Stimulated activated CD4-positive, alpha-beta T cell treated with anti-CD3 and anti-CD28 coated beads, Interleukin-4, amount 100 ng/mL, for 1 hour (primary cell): ENCODE results near the gene STK40.
A peak's percentile ranks its signal among the peaks of the same experiment; 100 is the strongest.

Experiments
- DNase-seq: peaks from one replicate; pipeline ENCODE4 v3.0.0-alpha.2; 2020

Gene STK40

DNA sequence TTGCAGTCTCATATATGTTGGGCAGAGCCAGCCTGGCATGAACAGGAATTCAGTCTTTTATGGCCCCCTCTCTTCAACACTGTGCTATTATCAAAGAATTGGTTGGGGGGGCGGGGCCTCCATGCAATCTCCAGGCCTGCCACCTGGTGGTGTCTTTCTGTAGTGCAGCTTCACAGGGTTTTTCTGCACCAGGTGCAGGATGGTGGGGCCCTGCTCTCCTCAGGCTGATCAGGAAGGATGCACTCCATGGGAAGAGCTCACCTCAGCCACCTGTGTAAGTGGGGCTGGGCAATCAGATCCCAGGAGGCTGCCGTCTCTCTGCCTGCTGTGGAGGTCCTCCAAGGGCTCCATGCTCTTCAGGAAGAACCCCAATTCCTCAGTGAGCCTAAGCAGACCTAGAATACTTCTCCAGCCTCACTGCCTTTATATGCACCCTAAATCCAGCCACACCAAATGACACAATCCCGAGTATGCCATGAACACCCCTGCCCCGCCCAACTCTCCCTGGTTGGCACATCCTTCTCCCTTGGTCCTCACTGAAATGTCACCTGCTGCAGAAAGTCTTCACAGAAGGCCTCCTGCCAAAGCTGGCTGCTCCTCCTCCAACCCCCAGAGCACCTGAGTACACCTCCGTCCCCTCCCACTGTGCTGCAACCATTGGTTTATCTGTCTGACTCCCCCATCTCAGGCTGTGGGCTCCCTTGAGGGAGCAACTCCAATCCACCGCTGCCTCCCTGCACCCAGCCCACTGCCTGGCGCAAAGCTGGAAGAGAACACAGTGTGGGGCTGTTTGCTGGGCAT is 16.5 kb downstream of the STK40 start:
- DNase-seq = peak; percentile 84

- no peak for DNase-seq
Measured at GRCh38 chr1:36367798-36368197, 17.9 kb downstream of the STK40 start.

DNA sequence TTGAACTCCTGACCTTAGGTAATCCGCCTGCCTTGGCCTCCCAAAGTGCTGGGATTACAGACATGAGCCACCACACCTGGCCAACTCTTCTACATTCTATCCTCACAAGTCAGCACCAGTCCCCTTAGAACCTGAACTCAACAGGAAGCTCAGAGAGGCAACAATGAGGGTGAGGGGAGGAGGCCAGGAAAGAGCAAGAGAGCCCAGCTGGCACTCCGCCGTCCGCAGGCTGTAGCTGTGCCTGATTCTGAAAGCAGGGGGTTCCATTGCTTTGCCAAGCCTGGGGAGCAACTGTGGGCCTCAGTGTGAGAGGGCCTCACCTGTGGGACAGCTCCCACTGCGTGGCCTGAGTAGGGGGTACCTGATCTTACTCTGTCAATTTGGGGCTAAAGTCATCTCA is 18.7 kb downstream of the STK40 start:
- DNase-seq = no peak

DNA sequence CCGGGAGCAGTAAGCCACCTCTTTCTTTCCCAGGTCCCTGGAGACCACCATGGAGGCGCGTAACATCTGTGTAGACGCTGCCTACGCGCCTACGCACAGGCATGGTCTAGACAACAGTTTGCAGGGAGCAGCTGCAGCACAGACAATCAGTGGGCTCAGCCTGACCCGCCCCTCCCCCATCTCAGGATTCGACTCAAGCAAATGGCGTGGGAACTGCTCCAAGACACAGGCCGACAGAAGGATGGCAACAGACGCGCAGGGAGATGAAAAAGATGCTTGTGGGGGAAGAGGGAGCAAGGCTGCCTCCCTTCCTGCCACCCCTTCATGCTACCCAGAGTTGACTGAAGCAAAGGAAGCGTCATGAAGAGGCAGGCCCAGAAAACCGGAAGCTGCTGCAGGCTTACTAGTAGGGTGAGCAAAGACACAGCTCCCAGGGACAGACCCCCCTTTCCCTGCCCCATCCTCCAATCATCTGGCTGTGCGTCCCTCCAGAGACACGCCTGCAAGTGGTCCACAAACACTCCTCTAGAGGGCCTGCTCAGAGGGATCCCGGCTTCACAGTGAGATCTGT is 19.5 kb downstream of the STK40 start:
- peak; percentile 42 for DNase-seq

GRCh38 chr1:36365381-36365780 is 20.3 kb downstream of the STK40 start:
- DNase-seq = no peak

DNA sequence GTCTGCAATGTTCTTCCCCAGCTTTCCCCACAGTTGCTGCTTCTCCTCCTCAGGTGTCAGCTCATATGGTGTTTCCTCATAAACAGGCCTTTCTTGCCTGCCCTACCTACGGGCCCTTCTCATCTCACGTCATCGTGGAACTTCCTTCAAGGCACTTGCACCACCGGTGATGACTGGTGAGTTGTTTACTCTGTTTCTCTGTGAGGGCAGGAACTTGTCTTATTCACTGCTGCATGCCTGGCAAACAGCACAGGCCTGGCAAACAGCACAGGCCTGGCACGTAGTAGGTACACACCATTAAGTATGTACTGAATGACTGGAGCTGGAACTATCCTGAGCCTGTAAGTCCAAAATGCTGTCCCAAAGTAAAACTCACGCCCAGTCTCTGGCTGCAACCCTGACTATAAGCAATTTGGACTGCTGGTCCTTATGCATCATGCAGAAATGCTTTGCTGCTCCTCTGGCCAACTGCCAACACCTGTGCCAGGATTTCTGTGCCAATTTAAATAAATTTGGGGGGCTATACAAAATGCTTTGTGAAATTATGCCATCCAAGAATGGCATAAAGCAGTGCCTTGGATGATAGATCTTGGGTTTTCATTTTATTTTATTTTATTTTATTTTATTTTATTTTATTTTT is 25.7 kb downstream of the STK40 start:
- DNase-seq = peak; percentile 23

DNA sequence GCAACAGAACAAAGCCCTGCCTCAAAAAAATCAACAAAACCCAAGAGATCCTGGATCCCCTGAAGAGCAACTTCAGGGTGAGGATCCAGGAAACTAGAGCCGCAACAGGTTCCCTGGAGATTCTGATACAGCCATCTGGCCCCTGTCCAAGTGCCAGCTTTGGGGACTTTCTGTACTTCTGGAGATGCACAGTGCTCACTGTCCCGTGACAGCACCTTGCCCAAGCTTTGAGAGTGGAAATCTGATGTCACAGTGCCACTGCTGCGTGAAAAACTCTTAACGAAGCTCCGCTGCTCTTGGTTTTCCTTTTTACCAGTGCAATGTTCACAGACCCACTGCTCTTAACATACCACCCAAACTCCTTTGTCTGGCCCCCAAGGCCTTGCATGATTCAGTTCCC is 26.3 kb downstream of the STK40 start:
- DNase-seq = no peak

DNA sequence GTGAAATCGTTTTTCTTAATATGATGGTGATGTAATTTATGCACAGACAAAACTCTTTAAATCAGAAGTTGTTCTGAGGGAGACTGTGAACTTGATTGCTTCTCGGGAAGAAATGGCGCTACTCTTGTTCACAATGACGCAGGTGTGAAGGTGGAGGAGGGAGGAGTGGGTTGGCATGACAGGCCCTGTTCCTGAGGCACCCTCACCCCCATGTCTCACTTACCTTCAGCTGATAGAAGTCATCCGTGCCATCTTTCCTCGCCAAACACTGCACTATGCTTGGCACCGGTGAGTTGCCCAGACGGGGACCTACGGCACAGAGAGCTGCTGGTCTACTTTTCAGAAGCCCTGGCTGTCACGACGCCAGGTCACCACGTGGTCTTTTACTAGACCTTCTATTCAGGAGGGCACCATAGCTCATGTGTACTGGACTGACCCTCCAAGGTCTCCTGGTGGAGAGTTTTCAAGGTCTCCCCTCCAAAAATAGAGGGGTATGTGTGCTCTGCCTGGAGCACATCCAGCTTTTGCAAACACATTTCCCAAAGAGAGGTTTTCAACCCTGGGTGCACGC is 27.1 kb downstream of the STK40 start:
- DNase-seq = no peak

GRCh38 chr1:36355811-36356210 is 29.9 kb downstream of the STK40 start:
- DNase-seq = no peak

DNA sequence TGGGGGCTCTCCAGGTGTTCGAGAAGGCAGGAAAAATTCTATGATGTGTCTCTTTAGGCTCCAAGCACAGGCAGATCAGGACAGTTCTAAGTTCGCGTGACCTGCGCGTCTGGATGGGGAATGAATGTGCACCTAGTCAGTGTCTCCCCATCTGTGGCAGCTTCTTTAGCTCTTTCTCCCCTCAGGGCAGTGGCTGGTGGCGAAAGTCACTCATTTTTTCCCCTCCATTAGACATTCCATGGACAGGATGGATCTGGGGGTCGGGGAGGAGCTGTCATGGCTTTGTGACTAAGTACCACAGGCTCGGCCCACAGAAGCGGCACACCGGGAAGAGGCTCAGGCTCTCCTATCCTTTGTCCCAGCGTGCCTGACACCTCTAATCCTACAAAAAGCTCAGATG is 31.2 kb downstream of the STK40 start:
- no peak for DNase-seq

DNA sequence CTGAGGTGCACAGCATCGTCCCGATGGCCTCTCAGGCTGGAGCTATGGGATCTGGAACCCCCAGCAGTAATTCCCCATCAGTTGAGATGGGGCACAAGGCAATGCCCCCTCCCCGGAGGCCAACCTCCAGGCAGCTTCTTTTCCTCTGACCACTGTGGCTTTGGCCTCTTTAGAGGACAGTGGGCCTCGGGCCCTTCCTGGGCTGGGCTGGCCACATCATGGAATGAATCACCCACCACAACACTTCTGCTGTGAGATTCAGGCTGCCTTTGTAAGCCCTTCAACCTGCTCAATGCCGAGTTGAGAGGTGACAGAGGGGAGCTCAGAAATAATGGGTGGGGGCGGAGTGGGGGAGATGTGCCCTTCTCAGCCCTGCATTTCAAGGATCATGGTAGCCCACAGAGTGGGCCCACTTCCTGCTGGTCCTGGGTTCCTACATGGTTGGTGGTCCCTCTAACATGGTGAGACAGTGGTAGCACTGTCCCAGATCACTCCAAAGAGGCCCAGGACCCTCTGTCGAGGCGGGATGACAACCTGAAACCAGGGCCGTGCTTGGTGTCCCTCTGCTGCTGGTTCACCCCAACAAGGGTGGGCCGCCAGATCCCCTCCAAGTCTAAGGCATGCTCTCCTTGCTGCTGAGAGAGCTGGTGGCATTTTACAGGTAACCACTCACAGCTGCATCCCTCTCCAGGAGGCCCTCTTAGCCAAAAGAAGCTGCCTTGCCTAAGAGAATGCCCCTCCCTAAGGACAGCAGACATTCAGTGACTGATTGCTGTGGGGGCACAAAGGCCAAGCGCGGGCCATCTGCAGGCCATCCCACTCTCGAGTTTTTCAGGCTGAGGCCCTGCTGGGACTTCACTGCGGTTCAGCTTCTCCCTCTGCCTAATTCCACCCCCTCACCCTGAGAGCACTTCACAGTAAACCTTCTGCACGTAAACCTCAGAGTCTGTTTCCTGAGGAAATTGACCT is 32.5 kb downstream of the STK40 start:
- DNase-seq = no peak

GRCh38 chr1:36352125-36352909 is 33.4 kb downstream of the STK40 start:
- DNase-seq = no peak

DNA sequence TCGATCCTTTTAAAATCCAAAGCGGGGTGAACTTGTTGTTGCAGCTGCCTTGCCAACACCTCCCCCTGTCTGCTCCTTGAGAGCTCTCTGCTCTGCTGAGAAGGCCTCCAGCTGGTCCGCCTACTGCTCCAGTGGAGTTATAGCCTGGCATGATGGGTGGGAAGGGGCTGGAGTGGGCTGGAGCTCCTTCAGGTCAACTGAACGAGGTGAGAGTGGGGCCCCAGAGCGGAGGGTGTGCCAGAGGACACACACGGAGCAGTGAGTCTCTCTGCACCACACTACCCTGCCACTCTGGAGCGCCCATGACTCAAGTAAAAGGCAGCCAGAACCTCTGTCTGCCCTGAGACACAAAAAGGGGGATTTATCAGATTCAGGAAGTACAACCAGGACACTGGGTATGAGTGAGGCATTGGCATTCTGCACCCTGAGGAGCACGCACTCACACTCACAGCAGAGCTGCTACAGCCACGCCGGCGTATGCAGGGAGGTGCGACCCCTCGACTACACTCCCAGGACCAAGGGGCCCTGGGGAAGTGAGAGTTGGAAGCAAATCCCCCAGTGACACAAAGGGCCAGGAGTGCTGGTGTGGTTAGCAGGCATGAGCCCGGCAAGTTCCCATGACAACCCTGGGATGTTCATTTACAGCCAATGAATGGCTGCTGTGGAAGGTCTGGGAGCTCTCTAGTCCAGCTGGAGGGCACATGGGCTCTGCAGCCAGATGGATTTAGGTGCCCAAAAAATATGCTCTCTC is 34.3 kb downstream of the STK40 start:
- DNase-seq = no peak

GRCh38 chr1:36350659-36351226 is 35.0 kb downstream of the STK40 start:
- DNase-seq = peak; percentile 62

- no peak for DNase-seq
Measured at GRCh38 chr1:36349839-36350238, 35.9 kb downstream of the STK40 start.

DNA sequence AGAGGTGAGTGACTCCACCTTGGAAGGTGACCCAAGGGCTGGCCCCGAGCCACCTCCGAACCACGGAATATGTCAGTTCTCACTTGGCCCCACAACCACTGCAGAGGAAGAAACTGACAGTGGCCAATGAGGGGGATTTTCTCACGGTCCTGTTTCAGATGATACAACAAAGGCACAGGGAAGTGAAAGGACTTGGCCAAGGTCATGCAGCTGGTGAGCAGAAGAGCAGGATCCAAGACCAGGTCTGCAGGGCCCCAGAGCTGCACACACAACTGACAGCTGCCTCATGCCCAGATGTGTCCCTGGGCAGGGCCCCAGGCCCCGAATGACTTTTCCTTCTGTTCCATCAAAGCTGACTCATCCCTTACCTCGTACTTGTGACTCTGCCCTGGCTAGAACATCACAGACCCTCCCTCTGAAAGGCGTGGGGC is 36.5 kb downstream of the STK40 start:
- DNase-seq = no peak

- DNase-seq = no peak
Measured at GRCh38 chr1:36346741-36347370, 38.9 kb downstream of the STK40 start.

GRCh38 chr1:36345353-36345752 is 40.4 kb downstream of the STK40 start:
- DNase-seq = no peak

- DNase-seq = no peak
Measured at GRCh38 chr1:36344395-36344680, 41.4 kb downstream of the STK40 start.

- DNase-seq = no peak
Measured at GRCh38 chr1:36343651-36344394, 41.9 kb downstream of the STK40 start.
